ENCODE measurements around the gene KLF4. TPM values are rescaled to one million over a fixed set of nuclear protein-coding genes. Genes with fewer than 3 reads are reported as not detected.

The KLF4 gene
- polyA plus RNA-seq, 1 donor (not counting 4 experiments of a cell fraction or from before 2014, with no cell fraction given), result 37.1 TPM

DNA sequence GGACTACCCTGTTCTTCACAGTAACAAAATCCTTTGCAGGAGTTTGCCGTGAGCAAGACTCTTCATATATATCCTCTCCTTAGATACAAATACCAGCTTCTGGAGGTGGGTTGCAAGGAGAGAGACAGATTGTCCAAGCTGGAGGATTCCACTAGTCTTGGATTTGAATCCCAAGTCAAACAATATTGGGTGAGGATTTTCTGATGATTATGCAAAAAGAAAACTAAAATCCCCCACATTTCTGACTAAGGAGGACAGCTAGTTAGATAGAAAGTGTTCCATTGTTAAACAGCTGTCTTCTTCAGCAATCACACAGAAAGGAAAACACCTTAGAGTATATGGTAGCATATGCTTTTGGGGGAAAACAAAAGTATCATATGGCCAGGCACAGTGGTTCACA lies 54.2 kb downstream of the KLF4 start:
- H3K4me1 ChIP-seq (ENCODE audit: control insufficient read depth, extremely low read depth, insufficient read depth, low read length), result no peaks in the 10 kb centered on the region
- FAIRE-seq, result no peak
- H3K9me1 ChIP-seq (ENCODE audit: control insufficient read depth, extremely low read depth, insufficient read depth, low read length), result no peaks in the 10 kb centered on the region
- H2AFZ ChIP-seq (ENCODE audit: control insufficient read depth, low read length), result no peak overlapping the region
- TF ChIP-seq CTCF (optimal IDR thresholded peaks at IDR 0.05 in 1 of 3, IDR thresholded peaks at IDR 0.05 in 1 of 3, conservative IDR thresholded peaks at IDR 0.05 in 1 of 3; ENCODE audit: extremely low read depth in 1 of 3, insufficient read depth in 2 of 3, low read length in 3 of 3) (no peak), EZH2 (IDR thresholded peaks at IDR 0.05; ENCODE audit: low read length) (no peak)
- H3K9me3 ChIP-seq (ENCODE audit: control insufficient read depth, low read depth, low read length), result no peaks in the 10 kb centered on the region
- dilution Hi-C loops (cut with MboI; ENCODE audit: extremely low pct_ligation_motif_present, low sequenced_read_pairs), result no loop called here
- no peak overlapping the region for H3K27ac ChIP-seq (ENCODE audit: control insufficient read depth, insufficient read depth, low read length)
- no peaks in the 10 kb centered on the region for H3K79me2 ChIP-seq (ENCODE audit: control insufficient read depth, insufficient read depth, low read length)
- no peaks in the 10 kb centered on the region for H4K20me1 ChIP-seq (ENCODE audit: control insufficient read depth, extremely low read depth, insufficient read depth, low read length)
- DNase-seq (ENCODE audit: low read depth, low spot score), result no peak
- no peak overlapping the region for H3K4me2 ChIP-seq (ENCODE audit: control insufficient read depth, extremely low read depth, insufficient read depth, low read depth, low read length)
- no peak overlapping the region for H3K4me3 ChIP-seq (ENCODE audit: control insufficient read depth in 2 of 3, extremely low read depth in 1 of 3, insufficient read depth in 2 of 3, low read depth in 1 of 3, low read length in 3 of 3)
- no peak overlapping the region for H3K9ac ChIP-seq (ENCODE audit: control insufficient read depth, extremely low read depth, insufficient read depth, low read length)
- H3K36me3 ChIP-seq (ENCODE audit: control insufficient read depth in 2 of 2, extremely low read depth in 1 of 2, insufficient read depth in 2 of 2, low read length in 2 of 2), result no peaks in the 10 kb centered on the region
- no peaks in the 10 kb centered on the region for H3K27me3 ChIP-seq (ENCODE audit: control insufficient read depth, extremely low read depth, insufficient read depth, low read length)

Small RNA genes lying within 50 kb of the gene (small RNA-seq; reads per million reads assigned to genes)
- gene HMGN2P32 (ENCODE audit: insufficient read length in 3 of 3, low read depth in 3 of 3, low replicate concordance in 1 of 3) (0 reads per million in 3 experiments), gene RNU6-492P (ENCODE audit: insufficient read length in 3 of 3, low read depth in 3 of 3, low replicate concordance in 1 of 3) (0 to 0.07 (median 0) reads per million in 3 experiments)

Other genes starting within 250 kb of the KLF4 start
- gene RAD23B, start 206.5 kb downstream of the KLF4 start, polyA plus RNA-seq, result 141 to 253 TPM (median 168 TPM) in 3 replicates

All from keratinocyte (primary cell).